Uterus (tissue), 2 donors: ENCODE measurements around the gene SORCS3.

Source experiments
- CTCF ChIP-seq, 4 experiments: fragments of 200-600 bp in 2 of 4; fragments of 450-650 bp in 2 of 4; sonication (generic) in 2 of 4; IDR thresholded peaks; one replicate each; pipeline ENCODE4 v1.5.1; 2016 to 2019; ENCODE audit warnings: antibody characterized with exemption in 4 of 4, mild to moderate bottlenecking in 2 of 4, moderate library complexity in 1 of 4
- POLR2A ChIP-seq, 2 donors: fragments of 450-650 bp; IDR thresholded peaks; one replicate each; pipeline ENCODE4 v1.6.1; 2016; ENCODE audit warnings: antibody characterized with exemption in 2 of 2, mild to moderate bottlenecking in 1 of 2, moderate library complexity in 1 of 2

- TF ChIP-seq CTCF (IDR thresholded peaks at IDR 0.05) (no peak), POLR2A (IDR thresholded peaks at IDR 0.05) (no peak)
Measured at GRCh38 chr10:104850023-104850422, 208.9 kb downstream of the SORCS3 start.
